H1 (cell line): ENCODE measurements around the gene TTI1. TPM values are rescaled to one million over a fixed set of nuclear protein-coding genes. Genes with fewer than 3 reads are reported as not detected.

ENCODE experiments used
- CTCF ChIA-PET: fragments of 300-600 bp; sonication (Branson Sonifier 250); formaldehyde crosslinking; loops from one replicate; lab custom pipeline; 2021; ENCODE audit not compliant: partially characterized antibody; lab: Charles Lee
- POLR2A ChIA-PET: fragments of 300-600 bp; sonication (Branson Sonifier 250); formaldehyde crosslinking; loops from one replicate; lab custom pipeline; 2021; ENCODE audit warnings: inconsistent platforms; ENCODE audit not compliant: partially characterized antibody; lab: Charles Lee
- DNase-seq, 2 experiments: peaks; one replicate each; pipeline versions ENCODE4 v3.0.0 to v3.0.0-alpha.2; 2010 to 2022; ENCODE audit warnings: low spot score in 2 of 2, low read depth in 1 of 2, mixed read lengths in 1 of 2
- FAIRE-seq: peaks from 2 replicates; lab custom pipeline; 2011; peaks lifted over from hg19 to GRCh38; lab: Jason Lieb, UNC
- H2AFZ ChIP-seq: 2 replicates; pipeline ENCODE4 v1.8.1; 2012; ENCODE audit warnings: low read length, inconsistent platforms
- H2AK5ac ChIP-seq: 2 replicates; pipeline ENCODE4 v1.6.1; 2013; ENCODE audit warnings: low read depth, low read length
- H2BK120ac ChIP-seq: replicated peaks from 2 replicates; pipeline ENCODE3; 2013; ENCODE audit warnings: low read depth, low read length, inconsistent platforms
- H2BK12ac ChIP-seq: 2 replicates; pipeline ENCODE4 v1.6.1; 2013; ENCODE audit warnings: low read depth, low read length
- H2BK15ac ChIP-seq: 2 replicates; pipeline ENCODE4 v1.6.1; 2013; ENCODE audit warnings: low read length
- H2BK20ac ChIP-seq: 2 replicates; pipeline ENCODE4 v1.6.1; 2013; ENCODE audit warnings: low read length
- H2BK5ac ChIP-seq: 2 replicates; pipeline ENCODE4 v1.6.1; 2013; ENCODE audit warnings: low read depth, low read length
- H3K14ac ChIP-seq: 2 replicates; pipeline ENCODE4 v1.6.1; 2013; ENCODE audit warnings: inconsistent platforms; ENCODE audit not compliant: insufficient read length
- H3K18ac ChIP-seq: 2 replicates; pipeline ENCODE4 v1.6.1; 2013; ENCODE audit warnings: low read length; ENCODE audit errors: extremely low read depth
- H3K23ac ChIP-seq: 2 replicates; pipeline ENCODE4 v1.6.1; 2013; ENCODE audit warnings: inconsistent platforms; ENCODE audit not compliant: insufficient read length
- H3K23me2 ChIP-seq: 2 replicates; pipeline ENCODE4 v1.6.1; 2013; ENCODE audit warnings: low read depth, low read length
- H3K27ac ChIP-seq: 2 replicates; pipeline ENCODE4 v1.6.1; 2011; ENCODE audit warnings: low read depth, low read length, inconsistent platforms
- H3K27me3 ChIP-seq, 4 experiments: replicated peaks in 1 of 4; 1 replicate in 1 of 4; 2 replicates in 3 of 4; pipeline versions ENCODE4 v1.6.1 to v1.8.1; 2011 to 2013; ENCODE audit warnings: low read length in 3 of 4, mild to moderate bottlenecking in 3 of 4, inconsistent platforms in 2 of 4, mixed read lengths in 2 of 4, moderate library complexity in 1 of 4; ENCODE audit not compliant: control insufficient read depth in 3 of 4, insufficient read depth in 3 of 4; ENCODE audit errors: extremely low read depth in 1 of 4
- H3K36me3 ChIP-seq, 4 experiments: 2 replicates each; pipeline versions ENCODE4 v1.6.1 to v1.8.1; 2011 to 2013; ENCODE audit warnings: mild to moderate bottlenecking in 4 of 4, low read length in 3 of 4, moderate library complexity in 2 of 4, control low read depth in 1 of 4, inconsistent platforms in 1 of 4; ENCODE audit not compliant: insufficient read depth in 4 of 4, control insufficient read depth in 2 of 4
- H3K4ac ChIP-seq: replicated peaks from 2 replicates; pipeline ENCODE3; 2013; ENCODE audit warnings: low read length, low read depth, mixed read lengths, inconsistent platforms; ENCODE audit not compliant: insufficient read length
- H3K4me1 ChIP-seq, 4 experiments: replicated peaks in 1 of 4; 1 replicate in 1 of 4; 2 replicates in 3 of 4; pipeline versions ENCODE4 v1.6.1 to v1.8.1; 2011 to 2013; ENCODE audit warnings: low read length in 3 of 4, inconsistent platforms in 2 of 4, mixed read lengths in 1 of 4; ENCODE audit not compliant: insufficient read depth in 4 of 4, control insufficient read depth in 3 of 4
- H3K4me2 ChIP-seq, 2 experiments: 2 replicates each; pipeline versions ENCODE4 v1.6.1 to v1.8.1; 2011 to 2013; ENCODE audit warnings: low read depth in 2 of 2, low read length in 2 of 2, control low read depth in 1 of 2, inconsistent platforms in 1 of 2, mild to moderate bottlenecking in 1 of 2; ENCODE audit not compliant: insufficient read depth in 1 of 2
- H3K4me3 ChIP-seq, 4 experiments: fragments of 200-600, 300-600 bp in 1 of 4; sonication (generic), shearing (Covaris generic), sonication (Bioruptor Twin) in 1 of 4; 2 replicates each; pipeline versions ENCODE4 v1.5.1 to v1.8.1; 2011 to 2016; ENCODE audit warnings: low read length in 4 of 4, low read depth in 3 of 4, control low read depth in 2 of 4, inconsistent platforms in 2 of 4, mild to moderate bottlenecking in 2 of 4, mixed read lengths in 1 of 4, moderate library complexity in 1 of 4; ENCODE audit not compliant: insufficient read depth in 2 of 4; ENCODE audit errors: extremely low read depth in 1 of 4
- H3K56ac ChIP-seq: replicated peaks from 2 replicates; pipeline ENCODE3; 2013; ENCODE audit warnings: low read depth, mild to moderate bottlenecking, mixed read lengths, low read length, inconsistent platforms; ENCODE audit not compliant: insufficient read length
- H3K79me1 ChIP-seq: 2 replicates; pipeline ENCODE4 v1.6.1; 2013; ENCODE audit warnings: low read depth, low read length, control low read depth
- H3K79me2 ChIP-seq, 2 experiments: 2 replicates each; pipeline versions ENCODE4 v1.6.1 to v1.8.1; 2012 to 2013; ENCODE audit warnings: low read length in 2 of 2, mild to moderate bottlenecking in 2 of 2, inconsistent platforms in 1 of 2; ENCODE audit not compliant: insufficient read depth in 2 of 2, control insufficient read depth in 1 of 2
- H3K9ac ChIP-seq, 4 experiments: replicated peaks in 1 of 4; 1 replicate in 1 of 4; 2 replicates in 3 of 4; pipeline versions ENCODE4 v1.6.1 to v1.8.1; 2011 to 2013; ENCODE audit warnings: low read depth in 3 of 4, low read length in 3 of 4, control low read depth in 2 of 4, mild to moderate bottlenecking in 2 of 4, moderate library complexity in 2 of 4, inconsistent platforms in 1 of 4; ENCODE audit errors: extremely low read depth in 1 of 4
- H3K9me3 ChIP-seq, 2 experiments: 2 replicates each; pipeline versions ENCODE4 v1.6.1 to v1.8.1; 2012 to 2013; ENCODE audit warnings: mild to moderate bottlenecking in 2 of 2, moderate library complexity in 2 of 2, control low read depth in 1 of 2, inconsistent platforms in 1 of 2, low read depth in 1 of 2, low read length in 1 of 2, mixed read lengths in 1 of 2; ENCODE audit not compliant: insufficient read depth in 2 of 2
- H4K20me1 ChIP-seq, 2 experiments: replicated peaks in 1 of 2; 2 replicates each; pipeline versions ENCODE3 to v1.8.1; 2011 to 2013; ENCODE audit warnings: inconsistent platforms in 2 of 2, low read length in 2 of 2, mild to moderate bottlenecking in 1 of 2; ENCODE audit not compliant: insufficient read depth in 2 of 2, control insufficient read depth in 1 of 2
- H4K5ac ChIP-seq: 2 replicates; pipeline ENCODE4 v1.6.1; 2013; ENCODE audit warnings: low read length, low read depth, mixed read lengths, inconsistent platforms; ENCODE audit not compliant: insufficient read length
- H4K8ac ChIP-seq: 2 replicates; pipeline ENCODE4 v1.8.0; 2013; ENCODE audit warnings: mild to moderate bottlenecking, moderate library complexity, low read length, inconsistent platforms; ENCODE audit not compliant: insufficient read depth; ENCODE audit errors: extremely low read depth
- H4K91ac ChIP-seq: replicated peaks from 2 replicates; pipeline ENCODE3; 2013; ENCODE audit warnings: low read length, mixed read lengths, inconsistent platforms; ENCODE audit not compliant: insufficient read length
- ATF2 ChIP-seq: IDR thresholded peaks from 2 replicates; pipeline ENCODE4 v1.6.1; 2012; ENCODE audit warnings: low read length, inconsistent platforms
- BACH1 ChIP-seq: IDR thresholded peaks from 2 replicates; pipeline ENCODE4 v1.6.1; 2012; ENCODE audit warnings: low read length, improper control_type of control experiment
- BCL11A ChIP-seq, 2 experiments: IDR thresholded peaks; one replicate each; pipeline ENCODE4 v1.6.1; 2011; ENCODE audit warnings: low read depth in 2 of 2, low read length in 2 of 2, mild to moderate bottlenecking in 2 of 2
- GABPA ChIP-seq: IDR thresholded peaks from 2 replicates; pipeline ENCODE4 v1.6.1; 2011; ENCODE audit warnings: mild to moderate bottlenecking, low read length, moderate library complexity, borderline replicate concordance; ENCODE audit not compliant: insufficient read depth
- JUND ChIP-seq: IDR thresholded peaks from 2 replicates; pipeline ENCODE4 v1.6.1; 2011; ENCODE audit warnings: mild to moderate bottlenecking, improper control_type of control experiment, low read length
- SAP30 ChIP-seq: fragments of 300-600 bp; sonication (generic); IDR thresholded peaks from 2 replicates; pipeline ENCODE4 v1.7.1; 2012; ENCODE audit warnings: low read length, moderate library complexity, mild to moderate bottlenecking, inconsistent platforms; ENCODE audit not compliant: insufficient read depth, insufficient replicate concordance
- SIX5 ChIP-seq: IDR thresholded peaks from 2 replicates; pipeline ENCODE4 v1.6.1; 2011; ENCODE audit warnings: mild to moderate bottlenecking, low read depth, low read length
- USF2 ChIP-seq: IDR thresholded peaks from 2 replicates; pipeline ENCODE4 v1.6.1; 2011; ENCODE audit warnings: low read length, improper control_type of control experiment
- WGBS, 2 experiments: shearing (Covaris generic) in 1 of 2; methylation state at CpG; one replicate each; pipeline versions ENCODE4 v1.1.6 to v1.1.7; 2013 to 2015; ENCODE audit warnings: low lambda C conversion rate in 2 of 2, mixed read lengths in 2 of 2, inconsistent platforms in 1 of 2, low coverage in 1 of 2, missing lambda C conversion rate in 1 of 2; ENCODE audit not compliant: insufficient replicate concordance in 2 of 2, insufficient coverage in 1 of 2, insufficient read length in 1 of 2; ENCODE audit errors: extremely low coverage in 1 of 2, missing lambda C conversion rate in 1 of 2; 5-methylcytosine and 5-hydroxymethylcytosine counted together
- polyA plus RNA-seq, 7 experiments: library from polyadenylated mRNA; depleted of rRNA in 3 of 7; stranded (reverse) in 5 of 7; unstranded in 2 of 7; fragments of >200 nt in 5 of 7; fragments of 200-250 nt in 2 of 7; gene quantifications; 1 replicate in 5 of 7; 2 replicates in 1 of 7; 4 replicates in 1 of 7; pipeline versions ENCODE4 v1.2.1 to v1.2.3, GENCODE V29; 2011 to 2013; ENCODE audit warnings: missing spikeins in 2 of 7, mixed read lengths in 2 of 7
- total RNA-seq: library from RNA; stranded (reverse); fragmentation: NEBNext Ultra II Directional; extraction: Animal tissue kit (Norgen Biotek cat#: 25700); gene quantifications from 2 replicates; pipeline ENCODE4 v1.2.1, GENCODE V29; 2021

TTI1 gene
- total and polyA plus RNA-seq, 2 of the 8 experiments (the other 6 are each of a cell fraction or from before 2014, with no cell fraction given): 34.1 to 47.0 TPM

DNA sequence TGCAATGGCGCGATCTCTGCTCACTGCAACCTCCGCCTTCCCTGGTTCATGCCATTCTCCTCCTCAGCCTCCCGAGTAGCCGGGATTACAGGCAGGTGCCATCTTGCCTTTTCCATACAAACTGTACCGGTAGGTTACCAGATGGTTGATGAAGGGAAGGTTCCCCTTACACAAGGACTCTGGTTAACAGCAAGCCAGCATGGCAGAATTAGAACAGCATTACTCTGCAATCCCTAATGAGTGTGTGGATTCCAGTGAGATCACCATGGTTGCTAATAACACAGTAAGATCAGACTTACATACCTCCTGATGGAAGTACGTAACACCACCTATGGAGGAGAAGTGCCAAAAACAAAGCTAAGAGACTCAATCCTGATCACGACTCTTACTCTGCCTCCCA, 51.7 kb downstream of the TTI1 start:
- POLR2A ChIA-PET: interaction anchor here (1.1 to 2.2 kb wide), 3 partner anchors 14 to 49 kb away, joined by 4 to 8 read pairs (median 4); no protein-coding TSS in a partner anchor
- WGBS, 2 experiments: 93% methylated on average over 6 of the region's 8 CpGs; no CpG with 5 or more reads in 1 of the 2 experiments
- peak overlapping the region in 1 of 4 experiments; percentile 21; a peak in 2 of 7 replicates for H3K9ac ChIP-seq
- no peak for TF ChIP-seq SAP30
- TF ChIP-seq BACH1: no peak
- no peak for TF ChIP-seq SIX5
- no peak for TF ChIP-seq USF2
- TF ChIP-seq GABPA: no peak
- no peak for TF ChIP-seq ATF2
- no peak for TF ChIP-seq JUND
- no peak for TF ChIP-seq BCL11A (IDR thresholded peaks at IDR 0.05; ENCODE audit: low read depth in 2 of 2, low read length in 2 of 2)
- TF ChIP-seq, all 59 proteins: peak for 0
- Histone ChIP-seq H4K91ac (no peak overlapping the region), H4K20me1 (peaks cover 3 to 5% of the 10 kb centered on the region in 2 experiments), H3K14ac (no peak overlapping the region), H4K8ac (no peak overlapping the region), H3K79me2 (no peaks in the 10 kb centered on the region), H3K4me3 (no peak overlapping the region), H3K4me2 (no peak overlapping the region), H3K4ac (no peak overlapping the region), H3K23ac (no peak overlapping the region), H3K9me3 (no peaks in the 10 kb centered on the region), H3K23me2 (no peaks in the 10 kb centered on the region; the same call in none of the 2 replicates), H2BK12ac (no peak overlapping the region), H2AFZ (no peak overlapping the region), H2BK20ac (no peak overlapping the region), H2BK5ac (no peak overlapping the region), H3K18ac (no peak overlapping the region), H3K56ac (no peak overlapping the region), H2BK120ac (no peak overlapping the region), H3K27ac (no peak overlapping the region), H4K5ac (no peak overlapping the region), H3K27me3 (no peaks in the 10 kb centered on the region; a peak in 1 of 7 replicates), H2BK15ac (no peak overlapping the region), H3K4me1 (peaks cover 0 to 6% (median 3%) of the 10 kb centered on the region in 4 experiments; a peak in 5 of 7 replicates), H3K36me3 (peaks cover 0 to 7% (median 2%) of the 10 kb centered on the region in 4 experiments; a peak in 3 of 8 replicates), H3K79me1 (no peaks in the 10 kb centered on the region), H2AK5ac (no peak overlapping the region)
- FAIRE-seq: no peak
- CTCF ChIA-PET: interaction anchor here (0.5 to 4.0 kb wide), 15 partner anchors 10 to 1281 kb away, joined by 3 to 25 read pairs (median 5); partner anchors contain the start of gene VSTM2L
- no peak for DNase-seq
